Renal cortical epithelial cell (primary cell): ENCODE measurements around the gene KRT36. TPM values are rescaled to one million over a fixed set of nuclear protein-coding genes. Genes with fewer than 3 reads are reported as not detected.

ENCODE experiments used
- DNase-seq: peaks from one replicate; pipeline ENCODE4 v3.0.0-alpha.2; 2011; ENCODE audit warnings: low read depth
- total RNA-seq: library from RNA; depleted of rRNA; stranded (reverse); fragments of >200 nt; gene quantifications from 2 replicates; pipeline ENCODE4 v1.2.3, GENCODE V29; 2014

The KRT36 gene
- total RNA-seq, 1 donor from 2014 or later: not detected

DNA sequence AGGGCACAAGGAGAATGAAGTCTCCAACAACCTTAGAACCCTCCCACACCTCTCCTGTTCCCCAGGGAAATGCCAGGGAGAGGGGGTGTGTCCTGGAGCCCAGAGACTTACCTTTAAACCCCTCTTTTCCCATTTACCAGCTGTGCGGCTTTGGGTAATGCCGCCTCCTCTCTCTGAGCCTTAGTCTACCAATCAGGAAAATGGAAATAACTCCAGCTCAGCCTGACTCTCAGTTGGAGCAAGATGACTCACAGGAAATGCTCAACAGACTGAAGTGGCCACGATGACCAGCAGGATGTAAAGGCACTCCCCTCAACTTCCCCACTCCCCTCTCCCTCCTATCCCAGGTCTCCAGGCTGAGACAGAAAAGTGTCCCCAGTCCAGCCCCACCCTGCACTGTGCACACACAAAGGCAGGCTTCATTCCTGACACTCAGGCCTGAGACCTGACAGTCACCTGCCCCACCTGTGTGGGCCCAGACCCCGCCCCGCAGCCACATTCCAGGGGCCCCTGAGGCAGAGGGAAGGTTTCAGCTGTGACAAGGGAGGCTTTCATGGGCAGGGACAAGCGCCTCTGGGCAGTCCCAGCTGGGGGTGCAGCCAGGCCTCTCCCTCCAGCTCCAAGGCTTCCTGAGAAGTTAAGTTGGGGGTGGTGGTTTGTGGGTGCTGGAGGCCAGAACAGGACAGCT is 32.0 kb upstream of the KRT36 start:
- peak; percentile 81 for DNase-seq

DNA sequence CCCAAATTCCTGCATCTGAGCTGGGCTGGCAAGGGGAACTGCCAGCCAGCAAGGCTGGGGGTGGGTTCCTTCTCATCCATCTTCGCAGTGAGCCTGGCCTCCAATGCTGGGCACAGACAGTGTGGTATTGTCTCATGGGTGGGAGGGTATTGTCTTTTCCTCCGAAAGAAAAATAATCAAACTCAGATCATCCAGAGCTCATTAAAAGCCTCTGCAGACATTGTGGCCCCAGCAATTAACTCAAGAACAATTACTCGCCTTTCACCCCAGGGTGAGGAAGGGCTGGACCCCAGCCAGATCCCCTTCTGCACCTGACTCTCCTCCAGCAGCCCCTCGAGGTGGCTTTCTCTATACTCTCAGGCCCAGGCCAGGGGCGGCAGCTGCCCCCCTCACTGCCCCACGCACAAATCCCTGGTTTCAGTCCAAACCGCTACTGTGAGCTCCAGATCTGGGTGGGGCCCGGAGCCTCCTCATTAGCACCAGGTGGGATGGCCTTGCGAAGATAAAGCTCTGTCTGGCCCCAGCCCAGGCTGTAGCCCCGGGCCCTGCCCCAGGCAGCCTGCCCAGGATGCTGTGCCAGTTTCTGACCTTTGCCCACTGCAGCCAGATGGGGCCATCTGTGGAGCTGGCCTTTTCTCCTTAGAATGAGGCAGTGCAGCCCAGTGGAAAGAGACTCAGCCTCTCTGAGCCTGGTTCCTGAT is 31.3 kb upstream of the KRT36 start:
- no peak for DNase-seq

DNA sequence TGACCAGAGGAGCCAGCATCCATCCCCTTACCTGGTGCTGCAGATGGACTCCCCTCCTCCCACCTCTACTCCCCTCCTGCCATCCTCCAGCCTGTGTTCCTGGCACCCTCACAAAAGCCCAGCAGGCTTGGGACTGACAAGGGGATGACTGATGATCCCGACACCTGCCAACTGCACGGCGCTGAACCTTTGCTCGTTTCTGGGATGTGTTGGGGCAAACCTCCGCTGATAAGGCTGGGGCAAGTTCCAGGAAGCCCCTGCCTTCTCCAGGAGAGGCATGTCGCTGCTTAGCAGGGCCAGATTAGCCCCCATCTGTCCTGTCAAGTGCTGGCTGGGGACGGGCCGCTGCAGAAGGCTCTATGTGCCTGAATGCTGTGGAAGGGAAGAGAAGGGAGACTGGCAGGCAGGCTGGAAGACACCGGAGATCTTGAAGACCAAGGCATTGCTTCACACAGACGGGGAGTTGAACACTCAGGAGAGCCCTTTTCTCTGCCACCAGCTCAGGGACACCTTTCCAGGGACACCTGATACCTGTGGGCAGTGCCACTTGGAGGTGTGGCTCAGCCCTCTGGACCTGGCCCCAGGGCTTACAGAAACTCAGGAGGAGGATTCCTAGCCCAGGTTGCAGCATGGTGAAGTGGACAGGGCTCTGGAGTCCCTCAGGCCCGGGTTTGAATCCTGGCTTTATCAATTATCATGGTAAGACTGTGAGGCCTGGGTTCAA is 30.0 kb upstream of the KRT36 start:
- DNase-seq: no peak

DNA sequence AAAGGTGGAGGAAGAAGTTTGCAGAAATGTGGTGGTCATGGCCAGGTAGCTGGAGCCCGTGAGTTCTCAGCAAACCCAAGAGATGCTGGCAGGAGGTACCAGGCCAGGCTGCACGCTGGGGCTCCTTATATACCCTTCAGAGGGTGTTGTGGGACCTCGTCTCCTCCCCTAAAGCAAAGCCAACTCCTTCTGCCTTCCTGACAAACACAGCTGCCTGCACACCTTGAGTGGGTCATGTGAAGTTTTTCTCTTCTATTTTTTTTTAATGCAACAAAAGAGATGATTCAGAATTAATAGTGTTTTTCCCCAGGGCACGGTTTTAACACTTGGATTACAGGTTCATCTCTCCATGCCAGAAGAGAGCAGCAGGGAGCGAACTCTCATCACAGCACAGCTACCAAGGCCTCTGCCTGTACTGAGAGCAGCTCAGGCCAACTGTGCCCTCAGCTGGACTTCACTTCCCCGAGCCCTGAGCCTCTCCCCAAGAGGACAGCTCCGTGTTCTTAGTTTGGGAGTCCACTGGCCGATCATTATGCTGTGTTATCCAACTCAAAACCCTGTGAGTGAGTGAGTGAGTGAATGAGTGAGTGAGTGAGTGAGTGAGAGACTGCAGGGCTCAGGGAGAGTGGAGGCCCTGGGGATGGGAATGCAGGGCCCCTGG is 29.2 kb upstream of the KRT36 start, which contains the start of gene KRT15:
Gene KRT15, minus strand, starts transcription at position 102 of the 661 bp plus-strand sequence. Its CDS starts 63 bp downstream, at position 39.
- DNase-seq: peak; percentile 42

DNA sequence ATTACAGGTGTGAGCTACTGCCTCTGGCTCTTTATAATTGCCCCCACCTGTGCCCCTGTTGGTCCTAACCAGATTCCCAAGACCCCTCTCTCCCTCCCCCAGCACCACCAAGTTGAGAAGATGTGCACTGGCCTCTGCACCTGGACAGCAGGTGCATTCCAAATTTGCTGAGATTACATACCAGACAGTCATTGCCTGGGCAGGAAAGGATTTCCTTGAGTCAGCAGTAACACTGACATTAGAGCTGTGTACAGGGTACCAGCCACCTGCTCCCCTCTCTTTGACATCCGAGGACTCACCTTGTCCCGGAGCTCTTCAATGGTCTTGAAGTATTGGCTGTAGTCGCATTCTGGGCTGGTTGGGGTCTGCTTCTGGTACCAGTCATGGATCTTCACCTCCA is 28.3 kb upstream of the KRT36 start:
- no peak for DNase-seq

DNA sequence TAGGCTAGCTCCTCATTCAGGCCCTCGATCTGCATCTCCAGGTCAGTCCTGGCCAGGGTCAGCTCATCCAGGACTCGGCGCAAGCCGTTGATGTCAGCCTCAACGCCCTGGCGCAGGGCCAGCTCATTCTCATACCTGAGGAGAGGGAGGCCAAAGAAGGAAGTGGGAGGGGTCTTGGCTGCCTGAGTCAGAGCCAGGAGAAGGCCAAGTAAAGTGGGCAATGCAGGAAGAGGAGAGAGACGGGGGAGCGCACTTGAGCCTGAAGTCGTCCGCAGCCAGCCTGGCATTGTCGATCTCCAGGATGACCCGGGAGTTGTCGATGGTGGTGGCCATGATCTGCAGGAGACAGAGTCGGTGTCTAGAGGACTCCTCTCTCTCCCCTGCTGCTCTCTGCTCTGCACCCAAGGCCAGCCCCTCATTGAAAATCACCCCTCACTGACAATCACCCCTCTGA is 27.1 kb upstream of the KRT36 start:
- DNase-seq: no peak

DNA sequence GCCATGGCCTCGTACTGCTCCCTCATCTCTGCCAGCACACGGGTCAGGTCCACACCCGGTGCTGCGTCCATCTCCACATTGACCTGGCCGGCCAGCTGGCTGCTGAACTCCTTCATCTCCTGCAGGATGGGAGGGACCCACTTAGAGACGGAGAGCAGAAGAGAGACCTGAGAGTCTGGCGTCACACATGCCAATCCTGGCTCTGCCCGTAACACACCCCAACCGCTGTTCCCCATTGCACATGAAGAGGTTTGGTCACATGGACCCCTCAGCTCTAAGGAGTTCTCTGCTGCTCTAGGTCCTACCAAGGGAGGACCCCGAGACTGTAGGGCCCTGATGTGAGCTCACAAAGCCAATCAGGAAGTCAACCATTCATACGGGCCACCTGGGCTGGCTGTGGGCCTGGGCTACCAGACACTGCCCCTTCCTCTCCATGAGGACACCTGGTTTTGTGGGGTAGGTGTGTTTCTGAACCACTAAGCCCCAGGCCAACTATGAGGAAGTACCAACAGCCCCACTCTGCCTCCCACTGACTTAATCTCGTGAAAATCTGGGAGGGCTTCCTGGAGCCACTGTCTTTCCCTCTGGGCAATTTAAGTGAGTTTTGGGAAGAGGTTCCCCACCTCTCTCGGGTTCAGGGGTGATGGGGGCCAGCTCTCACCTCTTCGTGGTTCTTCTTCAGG is 26.6 kb upstream of the KRT36 start:
- DNase-seq: no peak

DNA sequence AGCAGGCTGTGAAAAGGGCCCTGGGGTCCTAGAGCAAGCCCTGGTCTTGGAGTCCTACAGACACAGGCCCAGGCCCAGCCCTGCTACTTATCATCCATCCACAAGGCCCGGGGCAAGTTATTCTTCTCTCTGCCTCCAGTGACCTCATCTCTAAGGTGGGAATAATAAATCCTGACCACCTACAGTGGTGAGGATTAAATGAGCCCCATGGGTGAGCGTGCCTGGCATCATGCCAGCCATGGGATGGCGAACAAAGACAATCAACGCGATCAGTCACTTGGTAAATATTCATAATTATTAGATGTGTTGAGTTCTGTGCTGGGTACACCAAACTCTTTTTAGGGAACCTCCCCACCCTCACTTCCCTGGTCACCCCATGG is 23.4 kb upstream of the KRT36 start:
- no peak for DNase-seq

DNA sequence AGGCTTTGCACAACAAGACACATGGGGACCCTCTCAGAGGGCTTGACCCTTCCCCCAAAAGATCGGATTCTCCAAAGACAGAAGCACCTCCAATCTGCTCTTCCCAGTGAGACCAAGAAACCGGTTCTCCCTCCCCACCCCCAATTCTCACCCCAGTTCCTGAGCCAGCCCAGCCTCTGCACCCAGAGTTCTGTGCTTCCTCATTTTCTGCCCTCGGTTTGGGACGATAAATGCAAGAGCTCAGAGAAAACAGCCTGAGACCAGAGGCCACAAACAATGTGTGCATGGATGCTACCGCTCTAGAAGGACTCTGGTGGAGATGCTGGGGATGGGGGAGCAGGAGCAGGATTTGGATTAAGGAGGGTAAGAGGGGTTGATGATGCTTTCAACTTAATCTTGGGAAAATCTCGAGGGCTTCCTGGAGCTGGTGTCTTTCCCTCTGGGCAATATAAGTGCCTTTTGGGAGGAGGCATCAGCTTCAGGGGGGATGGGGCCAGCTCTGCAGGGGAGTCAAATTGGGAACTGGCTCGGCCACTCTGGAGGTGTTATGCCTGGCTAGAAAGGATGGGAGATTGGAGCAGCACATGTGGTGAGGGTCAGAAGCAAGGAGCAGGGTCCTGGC is 22.9 kb upstream of the KRT36 start:
- DNase-seq: no peak

DNA sequence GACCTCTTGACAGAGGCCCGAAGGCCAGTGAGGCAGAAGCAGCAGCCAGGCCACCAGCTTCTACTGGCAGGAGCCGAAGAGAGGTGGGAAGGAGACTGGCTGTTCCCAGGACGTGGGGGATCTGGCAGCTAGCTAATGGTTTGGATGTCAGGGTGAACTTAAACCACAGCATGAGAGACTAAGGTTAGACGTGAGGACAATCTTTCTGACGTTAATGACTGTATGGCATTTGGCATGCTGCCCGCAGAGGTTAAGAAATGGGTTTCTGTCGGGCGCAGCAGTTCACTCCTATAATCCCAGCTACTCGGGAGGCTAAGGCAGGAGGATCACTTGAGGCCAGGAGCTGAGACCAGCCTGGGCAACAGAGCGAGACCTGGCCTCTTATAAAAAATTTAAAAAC is 22.0 kb upstream of the KRT36 start:
- DNase-seq: no peak

DNA sequence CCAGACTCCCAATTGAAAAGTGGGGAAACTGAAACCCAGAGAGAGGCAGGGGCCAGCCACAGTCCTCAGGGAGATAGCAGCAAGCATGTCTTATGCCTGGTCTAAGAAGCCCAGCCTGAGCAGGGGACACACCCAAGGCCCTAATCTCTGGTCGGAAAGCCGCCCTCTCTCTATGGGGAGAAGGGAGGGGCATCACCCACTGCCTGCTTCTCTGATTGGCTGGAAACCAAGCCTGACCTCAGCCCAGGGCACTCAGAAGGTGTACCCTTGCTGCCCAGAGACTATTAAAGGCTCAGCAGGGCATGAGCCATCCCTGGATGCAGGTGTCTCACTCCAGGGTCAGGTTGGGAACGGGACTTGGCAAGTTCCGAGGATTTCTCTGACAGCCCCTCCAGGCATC is 21.4 kb upstream of the KRT36 start:
- DNase-seq: no peak

DNA sequence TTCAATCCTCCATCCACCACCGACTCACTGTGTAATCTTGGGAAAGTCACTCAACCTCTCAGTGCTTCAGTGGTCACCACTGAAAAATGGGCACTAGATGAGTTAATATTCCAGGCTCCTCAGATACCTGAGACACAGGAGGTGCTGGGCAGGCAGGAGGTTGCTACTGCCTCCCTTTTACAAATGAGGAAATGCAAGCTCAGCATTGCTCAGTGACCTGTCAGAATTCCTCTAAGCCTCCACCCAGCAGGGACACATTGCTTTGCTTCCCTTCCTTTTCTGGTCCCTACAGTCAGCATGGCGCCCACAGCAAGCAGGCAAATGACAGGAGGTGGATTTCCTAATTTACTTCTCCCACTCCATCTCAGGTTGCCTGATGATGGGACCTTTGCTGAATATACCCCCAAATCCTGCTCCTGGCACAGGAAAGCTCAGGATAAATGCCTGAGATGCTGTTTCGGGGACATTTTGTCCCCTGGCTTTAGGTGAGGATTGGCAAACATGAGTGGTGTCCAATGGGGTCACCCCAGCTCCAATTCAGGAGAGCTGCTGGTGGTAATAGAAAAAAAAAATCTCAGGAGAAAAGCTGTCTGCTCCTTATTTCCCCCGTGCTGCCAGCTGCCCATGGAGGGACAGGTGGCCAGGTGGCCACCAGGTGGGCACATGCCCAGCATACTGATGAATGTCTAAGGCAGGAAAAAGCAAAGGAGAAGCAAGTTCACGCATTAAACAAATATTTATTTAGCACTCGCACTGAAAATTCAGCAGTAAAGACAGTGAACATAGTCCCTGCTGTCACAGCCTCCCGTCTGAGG is 20.7 kb upstream of the KRT36 start:
- peak; percentile 35 for DNase-seq

DNA sequence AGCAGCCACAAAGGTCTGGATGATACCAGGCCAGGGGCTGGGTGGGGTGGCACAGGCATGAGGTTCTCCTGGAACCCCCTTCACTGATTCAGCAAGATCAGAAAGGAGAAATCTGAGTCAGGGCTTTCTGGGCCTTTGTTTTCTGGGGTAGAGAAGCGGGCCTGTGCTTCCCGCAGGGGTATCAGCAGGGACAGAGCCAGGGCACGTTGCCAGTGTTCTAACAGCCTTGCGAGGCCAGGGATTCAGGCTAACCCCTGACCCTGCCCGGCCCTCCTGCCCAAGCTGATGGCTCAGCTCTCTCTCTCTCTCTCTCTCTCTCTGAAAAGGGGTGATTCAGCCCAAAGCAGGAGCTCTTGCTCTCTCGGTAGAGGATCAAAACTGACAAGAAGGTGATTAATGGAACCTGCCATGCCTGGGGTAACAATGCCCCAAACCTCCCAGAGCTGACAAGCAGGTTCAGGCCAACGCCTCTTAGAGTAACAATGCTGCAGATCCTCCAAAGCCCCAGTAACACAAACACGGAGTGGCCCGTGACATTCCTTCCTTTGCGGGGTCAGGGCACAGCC is 17.7 kb upstream of the KRT36 start:
- DNase-seq: peak; percentile 42

DNA sequence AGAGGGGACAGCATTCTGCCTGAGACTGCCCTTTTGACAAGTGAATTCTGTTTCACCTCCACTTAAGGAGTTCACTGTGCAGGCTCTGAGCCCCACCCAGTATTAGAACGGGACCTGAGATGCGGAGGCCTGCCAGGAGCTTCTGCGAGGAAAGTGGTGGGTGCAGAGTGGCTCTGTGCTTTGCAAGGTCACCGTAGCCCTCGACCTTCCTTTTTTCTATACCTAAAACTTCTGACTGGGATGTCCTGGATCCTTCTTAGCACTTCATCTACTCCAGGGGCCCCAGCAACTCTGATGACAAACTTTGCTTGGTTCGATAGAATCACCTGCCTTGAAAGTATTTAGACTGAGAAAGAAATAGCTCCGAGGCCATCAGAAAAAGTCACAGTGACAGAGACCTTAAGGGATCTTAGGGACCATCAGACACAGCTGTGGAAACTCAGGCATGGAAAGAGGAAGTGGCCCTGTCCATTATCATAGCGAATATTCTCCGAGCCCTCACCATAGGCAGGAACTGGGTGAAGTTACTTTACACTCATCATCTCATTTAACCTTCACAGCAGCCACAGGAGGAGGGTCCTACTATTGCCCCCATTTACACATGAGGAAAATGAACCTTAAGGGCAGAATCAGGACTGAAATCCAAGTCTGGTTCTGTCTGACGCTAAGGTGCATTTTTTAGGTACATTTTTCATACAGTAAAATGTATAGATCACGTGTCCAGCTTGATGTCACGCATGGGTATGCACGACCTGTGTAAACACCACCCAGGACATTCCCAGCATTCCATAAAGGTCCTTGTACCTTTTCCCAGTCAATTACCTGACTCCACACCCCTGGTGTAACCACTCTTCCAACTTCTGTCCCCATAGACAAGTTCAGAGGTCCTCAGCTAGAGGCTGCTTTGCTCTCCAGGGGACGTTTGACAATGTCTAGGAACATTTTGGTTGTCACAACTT is 16.4 kb upstream of the KRT36 start:
- peak; percentile 45 for DNase-seq

DNA sequence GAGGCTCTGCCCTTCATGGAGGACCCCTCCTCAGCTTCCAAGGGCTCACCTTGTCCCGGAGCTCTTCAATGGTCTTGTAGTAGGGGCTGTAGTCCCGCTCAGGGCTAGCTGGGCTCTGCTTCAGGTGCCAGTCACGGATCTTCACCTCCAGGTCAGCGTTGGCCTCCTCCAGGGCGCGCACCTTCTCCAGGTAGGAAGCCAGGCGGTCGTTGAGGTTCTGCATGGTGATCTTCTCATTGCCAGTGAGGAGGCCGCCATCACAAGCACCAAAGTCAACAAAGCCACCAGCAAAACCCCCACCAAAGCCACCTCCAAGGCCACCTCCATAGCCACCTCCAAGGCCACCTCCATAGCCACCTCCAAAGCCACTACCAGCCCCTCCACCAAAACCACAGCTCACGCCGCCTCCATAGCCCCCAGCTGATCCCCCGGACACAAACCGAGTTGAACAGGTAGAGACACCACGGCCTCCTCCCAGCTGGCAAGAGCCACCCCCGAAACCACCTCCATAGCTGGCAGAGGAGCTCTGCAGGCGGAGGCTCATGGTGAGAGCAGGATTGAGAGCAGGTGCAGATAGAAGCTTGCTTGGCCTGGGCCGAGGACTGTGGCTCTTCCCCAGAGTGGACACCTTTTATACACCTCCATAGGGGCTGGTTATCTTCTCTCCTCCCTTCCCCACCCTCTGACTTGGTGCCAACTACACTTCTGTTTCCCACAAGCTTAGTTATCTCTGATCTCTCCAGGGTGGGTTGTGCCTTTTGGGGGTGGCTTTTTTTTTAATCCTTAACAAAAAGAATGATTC is 15.5 kb upstream of the KRT36 start, which contains the start of gene KRT13:
Gene KRT13, minus strand, starts transcription at position 606 of the 802 bp plus-strand sequence. Its CDS starts 62 bp downstream, at position 544.
- no peak for DNase-seq

DNA sequence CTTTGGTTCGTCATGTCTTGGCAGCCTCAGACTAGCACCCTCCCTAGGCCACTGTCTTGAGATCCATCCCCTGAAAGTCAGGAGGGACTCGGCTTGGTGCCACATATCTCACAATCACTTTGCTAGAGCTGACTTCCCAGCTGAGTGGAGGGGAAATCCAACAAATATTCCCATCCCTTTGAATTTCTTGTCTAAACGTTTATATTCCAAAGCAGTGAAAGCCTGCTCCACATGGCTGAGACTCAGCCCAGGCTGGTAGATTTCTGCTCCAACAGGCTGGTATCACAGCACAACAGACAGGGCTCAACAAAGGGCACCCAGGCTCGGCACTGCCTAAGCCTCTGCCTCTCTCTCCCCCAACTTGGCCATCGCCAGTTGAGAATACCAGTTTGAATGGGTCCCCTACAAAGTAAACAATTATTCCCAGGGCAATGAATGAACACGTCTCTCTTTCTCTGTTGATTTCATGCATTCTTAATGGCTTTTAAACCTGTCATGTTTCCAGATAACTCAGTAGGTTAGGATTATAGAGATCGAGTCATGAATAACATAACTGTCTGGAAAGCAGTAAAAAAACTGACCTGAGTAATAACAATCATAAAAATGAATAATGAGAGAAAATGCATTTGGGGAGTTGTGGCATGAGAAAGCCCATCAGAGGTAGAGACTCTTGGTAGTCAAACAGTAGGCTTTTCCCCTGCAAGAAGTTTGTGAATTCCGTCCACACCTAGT is 14.7 kb upstream of the KRT36 start:
- DNase-seq: no peak

DNA sequence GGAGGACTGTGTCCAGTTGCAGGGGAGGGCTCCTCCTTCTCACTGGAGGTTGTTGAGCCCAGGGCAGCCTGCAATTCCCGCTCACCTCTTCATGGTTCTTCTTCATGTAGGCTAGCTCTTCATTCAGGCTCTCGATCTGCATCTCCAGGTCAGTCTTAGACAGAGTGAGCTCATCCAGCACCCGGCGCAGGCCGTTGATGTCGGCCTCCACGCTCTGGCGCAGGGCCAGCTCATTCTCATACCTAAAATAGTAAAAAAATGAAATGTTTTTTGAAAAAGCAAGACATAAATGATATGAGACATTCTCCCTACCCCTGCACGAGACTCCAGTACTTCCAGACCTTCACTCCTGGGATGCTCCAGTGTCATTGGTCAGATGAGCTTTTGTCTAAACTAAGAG is 13.5 kb upstream of the KRT36 start:
- no peak for DNase-seq
